Astrocyte of the cerebellum (primary cell): ENCODE results near the gene SPOCK1.

Source experiments
- DNase-seq: peaks from one replicate; pipeline ENCODE4 v3.0.0-alpha.2; 2011; ENCODE audit warnings: low read depth
- H3K4me3 ChIP-seq: 2 replicates; pipeline ENCODE4 v1.5.1; 2011; ENCODE audit warnings: mild to moderate bottlenecking, low read depth, low read length, moderate library complexity
- in situ Hi-C: cut with HindIII; loops from 2 replicates; pipeline ENCODE4 v1.10.0; 2017; ENCODE audit warnings: low sequenced_read_pairs
- TF ChIP-seq, protein P1 (sequence below): IDR thresholded peaks from 2 replicates; pipeline ENCODE4 v1.5.1; 2012; ENCODE audit warnings: low read length, low read depth, moderate library complexity, mild to moderate bottlenecking; ENCODE audit errors: missing control alignments

SPOCK1 gene

DNA sequence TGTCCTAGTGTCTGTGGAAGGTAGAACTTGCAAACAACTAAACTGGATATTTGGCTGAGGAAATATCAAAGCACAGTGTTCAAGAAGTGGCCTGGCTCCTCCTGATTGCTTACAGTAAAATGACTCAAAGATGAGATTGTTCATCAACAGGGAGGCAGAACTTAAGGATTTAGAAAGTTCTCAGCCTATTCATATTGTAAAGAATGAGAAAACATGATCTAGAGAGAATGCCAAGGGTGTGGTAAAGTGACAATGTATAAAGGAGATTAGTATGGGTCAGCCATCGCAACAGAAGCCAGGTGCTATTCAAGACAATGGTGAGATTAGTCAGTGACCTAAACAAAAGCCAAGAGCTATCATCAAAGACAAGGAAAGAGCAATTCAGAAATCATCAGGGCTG lies 372.3 kb downstream of the SPOCK1 start:
- no peak for DNase-seq
- no peak overlapping the region for H3K4me3 ChIP-seq
- in situ Hi-C loops, result no loop called here
- TF ChIP-seq, protein P1, sequence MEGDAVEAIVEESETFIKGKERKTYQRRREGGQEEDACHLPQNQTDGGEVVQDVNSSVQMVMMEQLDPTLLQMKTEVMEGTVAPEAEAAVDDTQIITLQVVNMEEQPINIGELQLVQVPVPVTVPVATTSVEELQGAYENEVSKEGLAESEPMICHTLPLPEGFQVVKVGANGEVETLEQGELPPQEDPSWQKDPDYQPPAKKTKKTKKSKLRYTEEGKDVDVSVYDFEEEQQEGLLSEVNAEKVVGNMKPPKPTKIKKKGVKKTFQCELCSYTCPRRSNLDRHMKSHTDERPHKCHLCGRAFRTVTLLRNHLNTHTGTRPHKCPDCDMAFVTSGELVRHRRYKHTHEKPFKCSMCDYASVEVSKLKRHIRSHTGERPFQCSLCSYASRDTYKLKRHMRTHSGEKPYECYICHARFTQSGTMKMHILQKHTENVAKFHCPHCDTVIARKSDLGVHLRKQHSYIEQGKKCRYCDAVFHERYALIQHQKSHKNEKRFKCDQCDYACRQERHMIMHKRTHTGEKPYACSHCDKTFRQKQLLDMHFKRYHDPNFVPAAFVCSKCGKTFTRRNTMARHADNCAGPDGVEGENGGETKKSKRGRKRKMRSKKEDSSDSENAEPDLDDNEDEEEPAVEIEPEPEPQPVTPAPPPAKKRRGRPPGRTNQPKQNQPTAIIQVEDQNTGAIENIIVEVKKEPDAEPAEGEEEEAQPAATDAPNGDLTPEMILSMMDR, result no peak

DNA sequence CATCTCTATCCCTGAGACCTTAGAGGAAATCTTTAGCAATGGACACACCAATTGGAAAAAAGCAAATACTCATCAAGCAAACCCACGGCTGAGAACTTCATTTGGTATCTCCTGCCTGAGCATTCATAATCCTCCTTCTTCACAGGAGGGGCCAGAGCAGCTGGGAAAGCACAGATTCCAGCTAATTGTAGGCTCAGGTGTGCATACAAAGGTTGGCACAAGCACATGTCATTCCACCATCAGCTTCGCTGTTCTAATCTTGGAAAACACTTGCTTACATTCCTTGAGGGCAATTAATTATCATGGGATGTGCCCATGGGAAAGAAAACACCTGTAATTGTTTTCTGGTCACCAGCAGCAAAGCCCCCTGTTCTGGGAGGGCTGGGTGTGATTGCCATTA lies 376.6 kb downstream of the SPOCK1 start:
- TF ChIP-seq, protein P1, result no peak
- no peak overlapping the region for H3K4me3 ChIP-seq
- DNase-seq, result no peak
- in situ Hi-C loops, result no loop called here

DNA sequence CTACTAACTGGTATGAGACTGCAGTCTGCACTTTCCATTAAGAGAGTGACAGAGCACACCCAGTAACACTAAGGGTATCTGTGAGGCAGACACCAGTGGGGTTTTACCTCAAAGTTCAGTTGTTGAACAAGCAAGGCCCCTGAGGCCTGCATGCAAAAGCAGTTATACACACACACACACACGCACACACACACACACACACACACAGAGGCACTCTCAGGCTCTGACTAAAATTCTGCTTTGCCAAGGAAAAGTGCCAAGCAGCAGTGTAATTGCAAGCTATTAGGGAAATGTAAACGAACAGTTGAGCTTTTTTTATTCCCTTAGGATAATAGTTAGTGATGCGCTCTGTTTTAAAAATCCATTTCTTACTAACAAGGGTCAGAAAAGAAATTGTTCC lies 377.1 kb downstream of the SPOCK1 start:
- no peak overlapping the region for H3K4me3 ChIP-seq
- DNase-seq, result no peak
- TF ChIP-seq, protein P1, result no peak
- in situ Hi-C loops, result no loop called here

DNA sequence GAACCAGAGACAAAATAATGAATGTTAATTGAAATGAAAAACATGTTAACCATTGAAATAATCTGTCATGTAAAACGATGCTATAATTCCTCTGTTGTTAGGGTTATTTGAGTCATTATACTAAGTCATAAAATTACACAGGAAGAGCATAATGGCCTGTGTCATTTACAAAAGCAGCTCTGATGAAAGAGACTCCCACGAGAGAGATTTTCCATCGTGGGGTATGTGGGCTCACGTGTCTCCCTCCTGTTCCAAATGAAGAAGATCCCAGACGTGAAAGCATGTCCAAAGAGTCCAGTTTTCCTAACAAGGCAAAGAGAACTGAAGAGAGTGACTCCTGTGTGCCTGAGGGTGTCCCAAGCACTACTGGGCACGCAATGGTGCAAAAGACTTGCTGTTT lies 379.8 kb downstream of the SPOCK1 start:
- no peak overlapping the region for H3K4me3 ChIP-seq
- in situ Hi-C loops, result no loop called here
- TF ChIP-seq, protein P1, result no peak
- DNase-seq, result no peak

DNA sequence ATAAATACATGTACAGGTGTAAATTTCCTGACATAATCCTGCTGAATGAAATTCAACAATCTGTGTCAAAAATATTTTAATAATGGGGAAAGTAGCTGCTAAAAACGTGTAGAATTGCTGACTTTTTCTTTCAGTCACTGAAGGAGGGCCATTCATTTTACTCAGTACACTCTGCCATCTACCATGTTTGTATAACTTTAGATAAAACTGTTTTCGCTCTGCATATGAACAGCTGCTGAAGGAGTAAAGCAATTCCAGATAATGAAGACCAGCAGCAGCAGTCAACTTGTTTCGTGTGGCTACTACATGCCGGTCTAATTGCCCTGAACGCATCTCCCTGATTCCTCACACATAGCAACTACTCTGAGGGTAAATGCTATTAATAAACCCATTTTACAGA lies 380.5 kb downstream of the SPOCK1 start:
- TF ChIP-seq, protein P1, result no peak
- in situ Hi-C loops, result no loop called here
- DNase-seq, result no peak
- H3K4me3 ChIP-seq, result no peak overlapping the region

DNA sequence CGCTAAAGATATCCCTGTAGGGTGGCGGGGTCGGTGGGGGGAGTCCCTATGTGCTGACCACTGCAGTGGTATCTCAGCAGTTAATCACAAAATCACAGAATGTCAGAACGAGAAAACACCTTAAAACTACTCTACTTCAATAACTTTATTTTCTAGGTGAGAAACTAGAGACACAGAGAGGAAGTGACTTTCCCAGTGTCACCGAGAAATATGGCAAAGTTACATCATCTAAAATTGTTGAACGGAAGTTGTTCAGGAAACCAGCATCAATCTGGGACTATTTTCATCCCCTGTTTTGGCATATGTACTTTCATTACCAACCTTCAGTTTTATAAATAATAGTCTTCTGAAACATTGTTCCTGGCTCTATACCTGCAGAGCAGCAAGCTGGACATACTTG lies 384.0 kb downstream of the SPOCK1 start:
- in situ Hi-C loops, result no loop called here
- DNase-seq, result no peak
- no peak overlapping the region for H3K4me3 ChIP-seq
- TF ChIP-seq, protein P1, result no peak

DNA sequence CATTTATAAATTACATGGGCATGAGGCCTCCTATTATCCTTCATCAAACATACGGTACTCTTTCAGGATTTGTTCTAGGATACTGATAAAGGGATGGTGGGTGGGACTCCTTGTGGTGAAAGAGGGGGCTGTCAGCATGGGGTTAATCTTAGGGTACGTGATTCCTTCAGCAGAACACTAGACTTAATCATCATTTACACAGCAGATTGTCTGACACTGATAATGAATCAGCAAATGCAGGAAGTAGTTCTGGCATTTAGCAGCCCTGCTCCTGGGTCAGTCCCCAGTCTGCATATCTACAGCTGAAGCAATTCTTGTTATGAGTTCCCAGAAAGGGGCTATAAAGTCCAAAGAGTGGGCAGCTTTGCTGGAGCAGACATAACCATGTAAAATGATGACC lies 384.6 kb downstream of the SPOCK1 start:
- in situ Hi-C loops, result no loop called here
- H3K4me3 ChIP-seq, result no peak overlapping the region
- TF ChIP-seq, protein P1, result no peak
- DNase-seq, result no peak
